Embryonic facial prominence (tissue), 1 donor: Measurements from ENCODE around the gene PHYHIPL.

Experiments
- DNase-seq: peaks from one replicate; pipeline ENCODE4 v3.0.0-alpha.2; 2016; ENCODE audit errors: extremely low spot score

The PHYHIPL gene

GRCh38 chr10:59257224-59257623 lies 80.8 kb downstream of the PHYHIPL start:
- no peak for DNase-seq

- DNase-seq, result no peak
These were observed 82.4 kb downstream of the PHYHIPL start for GRCh38 chr10:59258890-59259289.

DNA sequence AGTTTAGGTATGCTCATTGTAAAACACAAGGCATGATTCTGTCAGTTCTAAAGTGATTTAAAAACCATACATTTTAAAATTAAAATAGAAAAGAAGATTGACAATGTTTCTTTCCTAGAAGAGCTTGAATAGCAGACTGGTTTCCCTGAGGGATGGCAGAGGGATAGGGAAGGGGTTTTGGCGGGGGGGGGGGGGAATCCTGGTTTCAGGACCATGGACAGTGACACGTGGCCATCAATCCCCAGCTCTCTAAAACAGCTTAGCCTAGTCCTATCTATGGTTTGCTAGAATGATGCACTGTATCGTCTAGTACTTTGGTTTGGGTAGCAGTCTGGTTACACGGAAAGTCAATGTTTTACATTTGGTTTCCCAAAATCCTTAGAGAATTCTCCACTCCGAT lies 88.7 kb downstream of the PHYHIPL start:
- no peak for DNase-seq

DNA sequence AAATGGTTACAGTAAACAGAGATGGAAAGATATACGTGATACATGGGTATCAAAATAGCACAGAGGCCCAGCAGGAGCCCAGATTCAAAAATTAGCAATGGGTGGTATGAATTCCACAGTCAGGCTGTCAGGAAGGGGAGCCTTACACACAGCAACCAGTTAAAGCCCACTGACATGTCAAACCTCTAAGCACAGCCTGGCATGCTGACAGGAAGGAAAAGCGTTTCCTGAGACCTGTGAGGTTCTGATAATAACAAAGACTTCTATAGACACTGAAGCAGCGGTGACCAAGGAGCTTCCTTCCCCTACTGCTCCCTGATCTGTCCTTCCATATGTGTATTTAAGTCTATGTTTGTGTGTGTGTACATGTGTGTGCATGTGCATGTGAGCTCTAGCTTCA lies 89.9 kb downstream of the PHYHIPL start:
- no peak for DNase-seq

DNA sequence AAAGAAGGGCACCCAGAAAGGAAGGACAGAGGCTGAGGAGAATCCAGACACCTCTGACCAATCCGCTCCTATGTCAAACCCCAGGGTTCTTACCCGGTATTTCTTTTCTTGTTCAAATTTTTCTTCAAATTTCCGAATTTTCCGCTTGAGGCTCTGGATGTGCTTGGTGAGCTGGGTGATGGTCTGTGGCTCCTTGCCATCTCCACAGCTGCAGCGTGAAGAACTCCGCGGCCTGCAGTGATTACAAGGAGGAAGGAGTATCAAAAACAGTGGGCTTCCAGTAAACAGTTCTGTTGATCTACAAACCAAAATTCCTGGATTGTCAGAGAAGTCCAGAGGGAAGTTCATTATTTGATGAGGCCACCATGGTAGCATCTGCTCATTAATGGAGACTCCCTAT lies 92.0 kb downstream of the PHYHIPL start:
- no peak for DNase-seq

GRCh38 chr10:59269651-59270050 lies 93.2 kb downstream of the PHYHIPL start:
- DNase-seq, result no peak

- no peak for DNase-seq
These were observed 94.0 kb downstream of the PHYHIPL start for GRCh38 chr10:59270492-59270891.

DNA sequence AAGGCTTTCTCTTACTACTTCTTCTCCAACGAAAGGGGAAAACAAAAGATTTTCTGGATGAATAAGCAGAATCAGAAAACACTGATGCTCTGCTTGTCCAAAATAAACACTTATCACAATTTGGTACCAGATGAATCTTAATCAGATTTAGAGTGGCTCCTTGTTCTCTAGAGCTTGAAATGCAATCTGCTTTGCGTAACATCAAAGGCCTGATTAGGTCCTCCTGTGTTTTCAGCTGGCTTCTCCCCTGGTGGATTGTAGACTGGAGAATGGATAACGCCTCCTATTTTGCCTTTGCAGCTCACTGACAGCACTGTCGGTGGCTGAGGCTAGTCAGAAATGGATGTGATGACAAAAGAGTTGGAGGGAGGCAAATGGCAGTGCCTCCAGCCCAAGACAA lies 94.7 kb downstream of the PHYHIPL start:
- DNase-seq, result no peak

DNA sequence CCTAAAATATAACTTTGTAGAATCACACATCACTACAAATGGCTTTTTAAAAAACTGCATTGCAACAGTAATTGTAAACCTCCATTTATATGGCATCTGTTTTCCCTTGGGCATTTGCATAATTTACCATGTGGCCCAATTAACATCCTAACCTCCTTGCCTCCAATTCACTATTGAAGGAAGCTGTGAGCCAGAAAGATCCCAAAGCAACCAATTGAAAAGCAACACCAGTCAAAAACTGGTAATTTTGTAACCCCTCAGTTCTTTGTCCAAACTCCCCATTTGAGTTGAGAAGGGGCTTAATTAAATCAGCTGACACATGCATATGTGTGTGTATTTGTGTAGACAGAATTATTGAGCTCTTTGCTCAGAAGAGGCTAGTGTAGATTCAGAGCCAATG lies 95.6 kb downstream of the PHYHIPL start:
- no peak for DNase-seq

- no peak for DNase-seq
These were observed 97.0 kb downstream of the PHYHIPL start for GRCh38 chr10:59273445-59273844.

- DNase-seq, result no peak
These were observed 99.7 kb downstream of the PHYHIPL start for GRCh38 chr10:59276133-59276532.

- DNase-seq, result no peak
These were observed 100.5 kb downstream of the PHYHIPL start for GRCh38 chr10:59276919-59277318.

DNA sequence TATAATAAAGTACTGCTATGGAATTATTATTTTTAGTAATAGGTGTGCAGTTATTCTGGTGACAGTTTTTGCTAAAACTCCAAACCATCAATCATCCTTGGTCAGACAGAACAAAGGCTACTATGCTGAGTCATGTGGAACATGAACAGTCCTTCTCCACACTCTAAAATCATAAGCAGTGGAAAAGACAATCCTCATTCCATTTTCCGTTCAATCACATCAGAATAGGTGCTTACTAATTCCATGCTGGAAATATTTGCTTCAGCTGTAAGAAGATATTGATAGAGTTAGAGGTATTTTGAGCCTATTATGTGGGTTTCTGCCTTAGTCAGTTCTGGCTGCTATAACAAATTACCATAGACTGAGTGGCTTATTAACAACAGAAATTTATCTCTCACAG lies 103.0 kb downstream of the PHYHIPL start:
- DNase-seq, result no peak

DNA sequence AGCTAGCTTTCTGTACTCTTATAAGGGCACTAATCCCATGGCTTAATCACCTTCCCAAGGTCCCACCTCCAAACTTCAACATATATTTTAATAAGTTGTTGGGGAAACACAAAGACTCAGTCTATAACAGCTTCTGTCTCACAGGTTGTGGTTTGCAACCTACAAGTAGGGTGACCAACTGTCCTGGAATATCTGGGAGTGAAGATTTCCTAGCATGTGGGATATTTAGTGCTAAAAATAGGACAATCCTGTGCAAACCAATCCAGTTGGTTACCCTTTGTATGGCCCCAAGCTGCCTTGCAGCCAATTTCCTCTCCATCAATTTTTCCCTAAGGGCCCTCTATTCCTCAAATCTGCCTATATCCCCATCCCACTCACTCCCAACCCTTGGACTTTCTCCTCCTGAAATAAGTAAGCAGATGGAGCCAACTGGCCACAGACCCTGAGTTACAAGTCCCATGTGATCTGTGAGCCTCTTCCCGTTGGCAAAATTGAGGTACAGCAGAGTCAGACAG lies 103.6 kb downstream of the PHYHIPL start:
- no peak for DNase-seq

DNA sequence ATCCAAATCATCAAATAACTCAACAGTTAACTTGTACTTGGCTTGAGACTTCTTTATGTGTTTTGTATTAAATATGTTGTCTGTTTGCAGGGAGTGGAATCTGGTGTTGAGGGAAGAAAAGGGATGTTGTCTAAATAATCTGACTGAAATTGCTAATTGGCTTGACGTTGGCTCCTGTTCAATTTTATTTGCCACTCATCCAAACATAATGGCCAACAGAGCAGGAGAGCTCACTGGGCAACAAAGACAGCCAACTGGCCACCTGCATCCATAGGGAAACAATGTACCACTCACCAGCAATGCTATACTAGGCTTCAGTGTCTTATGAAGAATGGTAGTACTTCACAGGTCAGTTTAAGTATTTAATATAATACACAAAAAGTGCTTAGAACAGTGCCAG lies 105.4 kb downstream of the PHYHIPL start:
- no peak for DNase-seq

GRCh38 chr10:59283456-59284091 lies 107.1 kb downstream of the PHYHIPL start:
- DNase-seq, result peak; percentile 6

DNA sequence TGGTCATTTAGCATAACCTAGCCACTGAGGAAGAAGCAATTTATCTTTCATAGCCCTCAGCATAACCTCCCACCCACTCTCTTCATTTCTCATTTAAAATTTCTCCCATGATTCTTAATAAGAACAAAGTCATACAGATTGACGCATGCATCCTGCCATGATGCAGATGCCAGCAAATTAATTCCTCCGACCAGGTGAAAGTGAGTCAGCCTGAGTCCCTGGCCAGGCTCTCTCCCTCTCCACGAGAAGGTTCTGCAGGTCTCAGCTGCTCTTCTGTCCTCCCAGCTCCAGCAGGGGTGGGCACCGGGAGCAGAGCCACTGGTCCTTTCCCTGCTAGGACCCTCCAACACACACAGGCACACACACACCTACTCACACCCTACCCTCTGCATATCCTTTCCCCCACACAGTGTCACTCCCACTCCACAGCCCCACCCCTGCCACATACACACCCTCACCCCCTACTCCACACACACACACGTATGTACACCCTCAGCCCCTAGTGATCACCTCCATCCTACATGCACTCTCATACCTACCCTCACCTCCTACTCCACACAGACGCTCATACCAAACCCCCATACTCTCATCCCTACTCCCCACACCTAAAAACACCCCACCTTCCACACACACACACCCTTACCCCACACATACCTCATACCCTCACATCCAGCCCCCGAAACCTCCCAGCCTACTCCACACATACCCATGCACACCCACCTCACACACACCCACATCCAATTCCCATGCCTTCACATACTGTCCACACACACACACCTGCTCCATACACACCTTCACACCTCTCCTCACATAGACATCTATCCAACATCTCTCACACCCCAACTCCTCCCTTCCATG lies 107.9 kb downstream of the PHYHIPL start:
- DNase-seq, result no peak

- DNase-seq, result no peak
These were observed 108.6 kb downstream of the PHYHIPL start for GRCh38 chr10:59285073-59285472.

GRCh38 chr10:59285848-59286247 lies 109.4 kb downstream of the PHYHIPL start:
- no peak for DNase-seq

DNA sequence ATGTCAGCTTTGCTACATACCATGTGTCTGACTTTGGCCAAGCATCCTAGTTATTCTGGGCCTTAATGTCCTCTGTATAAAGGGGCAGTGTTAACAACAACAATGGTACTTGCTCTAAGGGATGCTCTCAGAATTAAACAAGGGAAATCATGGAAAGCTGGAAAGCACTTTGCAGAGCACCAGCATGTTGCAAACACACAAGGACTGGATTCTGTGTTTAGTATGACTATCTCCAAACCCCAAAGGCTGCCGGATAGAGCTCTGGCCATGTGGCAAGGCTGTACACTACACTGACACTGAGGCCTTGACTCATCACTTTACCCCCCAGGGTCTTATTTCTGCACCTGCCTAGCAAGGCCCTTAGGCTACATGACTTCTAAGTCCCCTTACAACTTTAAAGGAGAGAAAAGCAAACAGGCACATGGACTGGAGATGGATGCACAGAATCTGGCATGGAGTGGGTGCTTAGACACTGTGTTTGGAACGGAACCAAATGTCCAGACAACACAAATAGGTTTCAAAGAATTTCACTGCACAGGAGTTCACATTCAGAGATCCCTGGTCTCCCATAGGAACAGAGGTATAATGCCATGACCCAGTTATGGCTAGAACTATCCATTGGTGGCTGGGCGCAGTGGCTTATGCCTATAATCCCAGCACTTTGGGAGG lies 111.3 kb downstream of the PHYHIPL start:
- no peak for DNase-seq

GRCh38 chr10:59289853-59290252 lies 113.4 kb downstream of the PHYHIPL start:
- no peak for DNase-seq

- no peak for DNase-seq
These were observed 114.0 kb downstream of the PHYHIPL start for GRCh38 chr10:59290448-59290847.
